Esophagus muscularis mucosa (tissue), 4 donors: ENCODE results near the gene RIMS3. TPM values are rescaled to one million over a fixed set of nuclear protein-coding genes. Genes with fewer than 3 reads are reported as not detected.
A peak's percentile ranks its signal among the peaks of the same experiment; 100 is the strongest.

Experiments used
- DNase-seq: peaks from one replicate; pipeline ENCODE4 v3.0.0-alpha.2; 2017; ENCODE audit errors: extremely low spot score
- H3K27ac ChIP-seq, 4 donors: fragments of 200-600 bp; sonication (generic); replicated peaks in 1 of 4; 1 replicate in 3 of 4; 2 replicates in 1 of 4; pipeline ENCODE4 v1.5.1; 2016 to 2019; ENCODE audit warnings: mild to moderate bottlenecking in 1 of 4
- H3K27me3 ChIP-seq, 4 donors: fragments of 200-600 bp; sonication (generic); one replicate each; pipeline versions ENCODE4 v1.5.1 to v1.6.0; 2016 to 2019
- H3K36me3 ChIP-seq, 4 donors: fragments of 200-600 bp; sonication (generic); one replicate each; pipeline ENCODE4 v1.5.1; 2016 to 2019
- H3K4me1 ChIP-seq, 4 donors: fragments of 200-600 bp; sonication (generic); one replicate each; pipeline ENCODE4 v1.5.1; 2016 to 2019
- H3K4me3 ChIP-seq, 4 donors: fragments of 200-600 bp; sonication (generic); 1 replicate in 2 of 4; 2 replicates in 2 of 4; pipeline ENCODE4 v1.5.1; 2016 to 2019; ENCODE audit warnings: mild to moderate bottlenecking in 4 of 4, moderate library complexity in 1 of 4
- H3K9me3 ChIP-seq, 4 donors: fragments of 200-600 bp; sonication (generic); 1 replicate in 3 of 4; 2 replicates in 1 of 4; pipeline ENCODE4 v1.5.1; 2016 to 2019
- CTCF ChIP-seq, 3 experiments: fragments of 200-600 bp in 2 of 3; fragments of 450-650 bp in 1 of 3; sonication (generic) in 2 of 3; IDR thresholded peaks; one replicate each; pipeline ENCODE4 v1.5.1; 2017 to 2019; ENCODE audit warnings: antibody characterized with exemption in 3 of 3, mild to moderate bottlenecking in 2 of 3, moderate library complexity in 1 of 3
- EP300 ChIP-seq: sonication (generic); formaldehyde crosslinking; IDR thresholded peaks from one replicate; pipeline ENCODE4 v1.6.1; 2017; ENCODE audit warnings: antibody characterized with exemption
- POLR2A ChIP-seq: fragments of 450-650 bp; IDR thresholded peaks from one replicate; pipeline ENCODE4 v1.6.1; 2017; ENCODE audit warnings: antibody characterized with exemption, moderate library complexity, mild to moderate bottlenecking, low read depth
- POLR2AphosphoS5 ChIP-seq, 2 donors: sonication (generic); formaldehyde crosslinking; IDR thresholded peaks; one replicate each; pipeline ENCODE4 v1.6.1; 2017; ENCODE audit warnings: antibody characterized with exemption in 2 of 2
- WGBS: methylation state at CpG from one replicate; pipeline ENCODE4 v1.1.5; 2018; 5-methylcytosine and 5-hydroxymethylcytosine counted together
- intact Hi-C: fragments of 100-400 bp; cut with DNase I; formaldehyde crosslinking; loops from one replicate; pipeline ENCODE4 v1.15.1; 2023
- total RNA-seq, 4 donors: library from RNA; depleted of rRNA; stranded (reverse); fragments of >200 nt; gene quantifications; one replicate each; pipeline versions ENCODE4 v1.1.0 to v1.2.1, GENCODE V29; 2016

RIMS3 gene
- total RNA-seq, 4 donors from 2014 or later: 5.4 to 15.7 (median 9.2) TPM

- 84% methylated on average over 5 of the region's 5 CpGs for WGBS
- TF ChIP-seq POLR2AphosphoS5 (IDR thresholded peaks at IDR 0.05) (no peak), EP300 (no peak)
- intact Hi-C loops: no loop called here
- Histone ChIP-seq H3K27ac (no peak overlapping the region), H3K27me3 (peaks cover 0 to 21% (median 0%) of the 10 kb centered on the region in 4 donors), H3K4me1 (peaks cover 0 to 7% (median 3%) of the 10 kb centered on the region in 4 donors), H3K36me3 (no peaks in the 10 kb centered on the region), H3K4me3 (no peak overlapping the region), H3K9me3 (no peaks in the 10 kb centered on the region)
- DNase-seq: no peak
Measured at GRCh38 chr1:40652468-40652867, 13.0 kb downstream of the RIMS3 start.

- Histone ChIP-seq H3K4me3 (no peak overlapping the region), H3K27me3 (peaks cover 0 to 21% (median 0%) of the 10 kb centered on the region in 4 donors), H3K4me1 (peaks cover 0 to 7% (median 3%) of the 10 kb centered on the region in 4 donors), H3K36me3 (no peaks in the 10 kb centered on the region), H3K27ac (no peak overlapping the region), H3K9me3 (no peaks in the 10 kb centered on the region)
- WGBS: 71% methylated on average over 17 of the region's 17 CpGs
- no peak for DNase-seq
- intact Hi-C loops: no loop called here
- no peak for TF ChIP-seq POLR2A
- no peak for TF ChIP-seq CTCF (IDR thresholded peaks at IDR 0.05)
- no peak for TF ChIP-seq EP300
- no peak for TF ChIP-seq POLR2AphosphoS5 (IDR thresholded peaks at IDR 0.05)
Measured at GRCh38 chr1:40651138-40651857, 14.2 kb downstream of the RIMS3 start.

- H3K9me3 ChIP-seq: no peaks in the 10 kb centered on the region
- peaks cover 0 to 18% (median 0%) of the 10 kb centered on the region in 4 donors for H3K27me3 ChIP-seq
- 61% methylated on average over 4 of the region's 4 CpGs for WGBS
- no peaks in the 10 kb centered on the region for H3K36me3 ChIP-seq
- peaks cover 0 to 7% (median 3%) of the 10 kb centered on the region in 4 donors for H3K4me1 ChIP-seq
- DNase-seq: no peak
- H3K27ac ChIP-seq: no peak overlapping the region
- intact Hi-C loops: no loop called here
- TF ChIP-seq CTCF (IDR thresholded peaks at IDR 0.05) (peak in 1 of 3 experiments; percentile 21), POLR2A (no peak)
- no peak overlapping the region for H3K4me3 ChIP-seq
Measured at GRCh38 chr1:40650075-40650474, 15.4 kb downstream of the RIMS3 start.

- WGBS: 66% methylated on average over 4 of the region's 5 CpGs
- H3K9me3 ChIP-seq: no peaks in the 10 kb centered on the region
- no peak overlapping the region for H3K27ac ChIP-seq
- peaks cover 0 to 13% (median 0%) of the 10 kb centered on the region in 4 donors for H3K27me3 ChIP-seq
- H3K4me3 ChIP-seq: no peak overlapping the region
- no peak for TF ChIP-seq POLR2AphosphoS5 (IDR thresholded peaks at IDR 0.05)
- TF ChIP-seq CTCF (IDR thresholded peaks at IDR 0.05): no peak
- TF ChIP-seq POLR2A: no peak
- TF ChIP-seq EP300: no peak
- H3K36me3 ChIP-seq: no peaks in the 10 kb centered on the region
- DNase-seq: no peak
- intact Hi-C loops: no loop called here
- peaks cover 0 to 7% (median 3%) of the 10 kb centered on the region in 4 donors for H3K4me1 ChIP-seq
Measured at GRCh38 chr1:40649592-40649930, 15.9 kb downstream of the RIMS3 start.

- intact Hi-C loops: no loop called here
- Histone ChIP-seq H3K27me3 (peaks cover 0 to 8% (median 0%) of the 10 kb centered on the region in 4 donors), H3K9me3 (no peaks in the 10 kb centered on the region), H3K4me1 (peaks cover 0 to 7% (median 3%) of the 10 kb centered on the region in 4 donors), H3K36me3 (no peaks in the 10 kb centered on the region), H3K27ac (no peak overlapping the region), H3K4me3 (no peak overlapping the region)
- TF ChIP-seq EP300 (no peak), POLR2AphosphoS5 (IDR thresholded peaks at IDR 0.05) (no peak), POLR2A (no peak), CTCF (IDR thresholded peaks at IDR 0.05) (no peak)
- 88% methylated on average over 11 of the region's 15 CpGs for WGBS
- no peak for DNase-seq
Measured at GRCh38 chr1:40648928-40649591, 16.4 kb downstream of the RIMS3 start.
